Measurements from ENCODE around the gene NIN. TPM values are rescaled to one million over a fixed set of nuclear protein-coding genes. Genes with fewer than 3 reads are reported as not detected.

Gene NIN
- total RNA-seq, 3 donors from 2014 or later, result 20.5 to 36.3 (median 27.9) TPM

- DNase-seq, result no peak
- Histone ChIP-seq H3K4me1 (ENCODE audit: low read depth) (no peaks in the 10 kb centered on the region), H3K4me3 (no peak overlapping the region), H3K9me3 (no peaks in the 10 kb centered on the region), H3K36me3 (ENCODE audit: low read depth) (peaks cover 3% of the 10 kb centered on the region)
- intact Hi-C loops (cut with DNase I, micrococcal nuclease), result no loop called here
- ATAC-seq, result no peak
- TF ChIP-seq CTCF (IDR thresholded peaks at IDR 0.05), result no peak
Observed at GRCh38 chr14:50744231-50744630, 86.7 kb downstream of the NIN start.

- H3K4me3 ChIP-seq, result no peak overlapping the region
- DNase-seq, result no peak
- no peak for ATAC-seq
- TF ChIP-seq CTCF (IDR thresholded peaks at IDR 0.05), result no peak
- no peaks in the 10 kb centered on the region for H3K9me3 ChIP-seq
- peaks cover 3% of the 10 kb centered on the region for H3K36me3 ChIP-seq (ENCODE audit: low read depth)
- no peaks in the 10 kb centered on the region for H3K4me1 ChIP-seq (ENCODE audit: low read depth)
- intact Hi-C loops (cut with DNase I, micrococcal nuclease), result no loop called here
Observed at GRCh38 chr14:50741567-50741966, 89.4 kb downstream of the NIN start.

- Histone ChIP-seq H3K36me3 (ENCODE audit: low read depth) (peaks cover 3% of the 10 kb centered on the region), H3K9me3 (no peaks in the 10 kb centered on the region), H3K4me1 (ENCODE audit: low read depth) (no peaks in the 10 kb centered on the region), H3K4me3 (no peak overlapping the region)
- TF ChIP-seq CTCF (IDR thresholded peaks at IDR 0.05), result no peak
- DNase-seq, result no peak
- no peak for ATAC-seq
- intact Hi-C loops (cut with DNase I, micrococcal nuclease), result no loop called here
Observed at GRCh38 chr14:50740856-50741255, 90.1 kb downstream of the NIN start.

- Histone ChIP-seq H3K4me1 (ENCODE audit: low read depth) (no peaks in the 10 kb centered on the region), H3K9me3 (no peaks in the 10 kb centered on the region), H3K4me3 (no peak overlapping the region), H3K36me3 (ENCODE audit: low read depth) (peaks cover 6% of the 10 kb centered on the region)
- DNase-seq (no peak), ATAC-seq (no peak)
- intact Hi-C loops (cut with DNase I, micrococcal nuclease), result no loop called here
- TF ChIP-seq CTCF (IDR thresholded peaks at IDR 0.05), result no peak
Observed at GRCh38 chr14:50739186-50739585, 91.8 kb downstream of the NIN start.

- H3K4me3 ChIP-seq, result no peak overlapping the region
- no peaks in the 10 kb centered on the region for H3K9me3 ChIP-seq
- intact Hi-C loops (cut with DNase I, micrococcal nuclease), result no loop called here
- peaks cover 7% of the 10 kb centered on the region for H3K36me3 ChIP-seq (ENCODE audit: low read depth)
- DNase-seq (no peak), ATAC-seq (no peak)
- TF ChIP-seq CTCF (IDR thresholded peaks at IDR 0.05), result no peak
- H3K4me1 ChIP-seq (ENCODE audit: low read depth), result no peaks in the 10 kb centered on the region
Observed at GRCh38 chr14:50736932-50737419, 94.0 kb downstream of the NIN start.
